ENCODE measurements around the gene BORCS5. TPM values are rescaled to one million over a fixed set of nuclear protein-coding genes. Genes with fewer than 3 reads are reported as not detected.
"Not testable (repeated sequence)": the region's sequence is repeated elsewhere in the genome, so short reads cannot be mapped to it uniquely, and the experiment has no call there.

The BORCS5 gene
- total RNA-seq, 1 donor from 2014 or later = 27.5 TPM

DNA sequence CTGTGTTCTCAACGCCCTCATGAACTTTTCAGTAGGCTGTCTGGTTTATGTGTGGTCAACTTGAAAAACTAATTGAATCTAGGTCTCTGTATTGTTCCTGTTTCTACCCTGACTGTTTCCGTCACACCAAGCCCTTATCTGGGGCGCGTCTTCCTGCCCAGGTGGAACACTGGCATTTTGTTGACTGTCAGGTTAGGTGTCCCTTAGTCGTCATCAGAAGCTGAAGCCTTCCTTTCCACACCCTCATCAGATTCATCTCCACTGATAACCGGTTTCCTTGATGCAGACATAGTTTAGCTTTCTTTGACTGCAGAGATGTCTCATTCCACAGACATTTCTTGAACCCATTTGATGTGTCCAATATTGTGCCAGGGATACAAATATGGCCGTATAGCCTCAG is 109.3 kb downstream of the BORCS5 start:
- DNase-seq = no peak

DNA sequence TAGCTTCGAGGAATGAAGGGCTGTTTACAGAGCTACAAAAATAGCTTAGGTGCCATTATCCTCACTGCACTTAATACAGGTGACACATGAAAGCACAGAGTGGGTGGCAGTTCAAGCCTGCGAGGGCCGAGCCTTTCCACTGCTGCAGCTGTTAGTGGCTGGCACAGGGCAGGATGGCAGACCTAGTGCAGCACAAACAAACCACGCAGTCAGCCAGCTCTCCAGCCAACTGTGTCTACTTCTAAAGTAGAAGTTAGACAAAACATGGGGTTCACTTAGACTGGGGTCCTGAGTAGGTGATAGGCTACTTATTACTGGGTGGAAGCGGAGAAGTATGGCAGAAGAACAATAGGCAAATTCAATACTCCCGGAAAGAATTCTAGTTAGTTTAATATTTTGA is 110.4 kb downstream of the BORCS5 start:
- no peak for DNase-seq

DNA sequence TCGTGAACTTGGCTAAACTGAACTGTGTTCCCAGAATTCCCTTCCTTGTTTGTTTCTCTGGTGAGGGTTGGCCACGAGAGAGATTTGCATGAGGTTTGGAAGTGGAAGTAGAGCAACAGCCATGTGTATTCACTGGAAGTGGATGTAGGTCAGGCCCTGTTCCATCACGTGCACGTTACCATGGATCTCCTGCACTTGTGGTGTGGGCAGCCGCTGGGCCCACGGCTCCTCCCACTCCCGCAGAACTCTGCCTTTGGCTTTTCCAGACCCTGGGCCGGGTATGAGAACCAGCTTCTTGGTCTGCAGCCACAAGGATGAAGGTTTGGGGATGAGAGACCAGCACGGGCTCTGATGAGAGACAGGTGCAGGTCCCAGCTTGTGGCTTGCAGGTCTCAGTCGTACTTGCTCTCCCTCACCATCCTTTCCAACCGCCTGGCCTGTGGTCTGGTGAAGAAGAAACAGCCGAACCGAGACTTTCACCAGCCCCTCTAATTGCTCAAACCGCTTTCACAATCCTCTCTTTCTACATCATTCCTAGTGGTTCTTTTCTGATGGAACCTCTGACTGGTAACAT is 110.9 kb downstream of the BORCS5 start:
- DNase-seq = no peak

DNA sequence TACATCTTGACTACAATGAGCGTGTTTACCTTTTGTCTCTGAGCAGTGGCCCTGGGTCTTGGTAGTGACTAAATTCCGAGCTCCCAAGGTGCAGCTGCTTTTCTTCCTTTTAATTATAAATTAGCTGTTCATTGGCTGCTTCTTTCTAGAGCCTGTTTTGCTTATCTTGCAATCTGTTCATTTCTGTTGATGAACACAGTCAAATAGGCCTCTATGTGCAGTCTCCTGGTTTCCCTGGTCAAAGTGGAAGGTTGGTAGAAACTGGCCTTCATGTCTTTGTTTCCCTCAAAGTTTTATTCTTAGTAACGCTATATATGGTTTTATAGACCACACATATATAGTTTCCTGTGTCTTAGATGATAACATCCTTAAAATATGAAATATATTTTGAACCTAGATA is 111.7 kb downstream of the BORCS5 start:
- DNase-seq = no peak

DNA sequence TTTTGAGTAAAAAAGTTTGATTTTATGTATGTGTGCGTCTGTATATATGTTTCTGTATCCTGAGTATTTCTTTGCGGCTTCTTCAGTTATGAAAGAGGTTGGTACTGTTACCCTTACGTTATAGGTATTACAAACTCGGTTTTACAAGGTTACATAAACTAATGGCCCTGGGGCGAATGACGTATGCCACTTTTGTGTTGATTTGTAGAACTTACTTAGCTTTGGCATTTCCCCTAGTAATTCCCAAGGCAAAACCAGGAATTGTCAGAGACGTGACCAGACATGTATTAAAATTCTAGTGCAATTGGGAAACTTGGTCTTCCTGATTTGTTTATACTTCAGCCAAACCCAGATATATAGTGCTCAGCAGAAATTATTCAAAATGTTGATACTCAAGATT is 112.5 kb downstream of the BORCS5 start:
- no peak for DNase-seq

DNA sequence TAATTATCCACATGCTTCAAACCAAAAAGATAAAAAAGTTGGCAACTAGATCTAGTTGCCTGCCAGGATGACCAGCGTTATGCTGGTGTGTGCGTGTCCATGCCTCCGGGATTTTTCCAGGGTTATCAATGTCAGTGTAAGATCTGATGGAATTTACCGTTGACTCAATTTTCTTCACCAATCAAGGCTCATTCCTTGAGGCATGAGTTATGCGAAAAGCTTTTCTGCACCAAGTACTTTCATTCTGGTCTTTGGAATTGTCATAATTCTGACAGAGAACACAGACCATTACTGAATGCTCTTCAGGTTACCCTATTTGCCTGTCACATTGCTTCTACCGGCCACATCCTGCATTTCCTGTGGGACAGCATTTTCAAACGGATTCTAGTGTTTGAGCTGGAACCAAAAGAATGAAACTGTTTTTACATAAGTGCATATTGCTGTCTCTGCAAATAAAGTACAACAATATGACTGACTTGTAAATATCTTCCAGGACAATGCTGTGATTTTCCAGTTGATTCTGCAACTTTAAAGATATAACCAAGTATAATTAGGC is 114.0 kb downstream of the BORCS5 start:
- no peak for DNase-seq

DNA sequence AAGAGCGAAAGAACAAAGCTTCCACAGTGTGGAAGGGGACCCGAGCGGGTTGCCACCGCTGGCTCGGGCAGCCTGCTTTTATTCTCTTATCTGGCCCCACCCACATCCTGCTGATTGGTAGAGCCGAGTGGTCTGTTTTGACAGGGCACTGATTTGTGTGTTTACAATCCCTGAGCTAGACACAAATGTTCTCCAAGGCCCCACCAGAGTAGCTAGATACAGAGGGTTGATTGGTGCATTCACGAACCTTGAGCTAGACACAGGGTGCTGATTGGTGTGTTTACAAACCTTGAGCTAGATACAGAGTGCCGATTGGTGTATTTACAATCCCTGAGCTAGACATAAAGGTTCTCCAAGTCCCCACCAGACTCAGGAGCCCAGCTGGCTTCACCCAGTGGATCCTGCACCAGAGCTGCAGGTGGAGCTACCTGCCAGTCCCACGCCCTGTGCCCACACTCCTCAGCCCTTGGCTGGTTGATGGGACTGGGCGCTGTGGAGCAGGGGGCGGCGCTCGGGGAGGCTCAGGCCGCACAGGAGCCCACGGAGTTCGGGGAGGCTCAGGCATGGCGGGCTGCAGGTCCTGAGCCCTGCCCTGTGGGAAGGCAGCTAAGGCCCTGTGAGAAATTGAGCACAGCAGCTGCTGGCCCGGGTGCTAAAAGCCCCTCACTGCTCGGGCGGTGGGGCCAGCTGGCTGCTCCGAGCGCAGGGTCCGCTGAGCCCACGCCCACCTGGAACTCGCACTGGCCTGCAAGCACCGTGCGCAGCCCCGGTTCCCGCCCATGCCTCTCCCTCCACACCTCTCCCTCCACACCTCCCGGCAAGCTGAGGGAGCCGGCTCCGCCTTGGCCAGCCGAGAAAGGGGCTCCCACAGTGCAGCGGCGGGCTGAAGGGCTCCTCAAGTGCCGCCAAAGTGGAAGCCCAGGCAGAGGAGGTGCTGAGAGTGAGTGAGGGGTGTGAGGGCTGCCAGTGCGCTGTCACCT is 115.4 kb downstream of the BORCS5 start:
- DNase-seq = not testable (repeated sequence)

DNA sequence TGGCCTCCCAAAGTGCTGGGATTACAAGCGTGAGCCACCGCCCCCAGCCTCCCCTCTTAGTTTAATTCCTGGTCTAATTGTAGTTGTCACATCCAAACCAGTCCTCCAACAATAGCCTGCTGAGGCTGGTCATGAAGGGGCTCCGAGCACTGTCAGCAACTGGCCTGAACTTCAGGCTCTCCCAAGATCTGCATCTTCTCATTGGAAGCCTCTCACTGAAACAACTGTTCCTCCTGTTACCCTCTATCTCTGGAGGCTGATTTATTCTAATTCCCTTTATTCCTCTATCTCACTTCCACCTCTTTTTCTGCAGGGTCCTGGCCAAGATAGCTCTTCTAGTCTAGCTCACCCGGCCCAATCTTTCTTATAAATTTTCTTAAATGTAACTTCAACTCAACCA is 116.3 kb downstream of the BORCS5 start:
- no peak for DNase-seq

DNA sequence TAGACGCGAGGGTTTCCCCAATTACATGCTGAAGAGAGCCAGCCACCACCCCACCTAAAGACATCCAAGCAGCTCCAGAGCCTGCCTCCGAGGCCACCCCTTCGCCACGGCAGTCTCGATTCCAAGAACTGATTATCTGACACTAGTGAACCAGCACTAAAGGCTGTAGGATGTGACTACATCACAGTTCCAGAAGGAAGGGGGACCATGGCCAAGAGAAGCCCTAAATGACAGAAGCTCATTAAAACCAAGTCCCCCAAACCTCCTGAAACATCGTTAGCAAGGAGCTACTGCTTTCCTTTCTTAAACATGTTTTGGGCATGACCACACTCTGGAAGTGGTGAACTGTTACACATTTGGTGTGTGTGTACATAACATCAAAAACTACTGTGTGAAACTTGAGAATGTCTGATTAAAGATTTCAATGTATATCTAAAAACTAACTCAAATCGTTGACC is 117.6 kb downstream of the BORCS5 start:
- no peak for DNase-seq

DNA sequence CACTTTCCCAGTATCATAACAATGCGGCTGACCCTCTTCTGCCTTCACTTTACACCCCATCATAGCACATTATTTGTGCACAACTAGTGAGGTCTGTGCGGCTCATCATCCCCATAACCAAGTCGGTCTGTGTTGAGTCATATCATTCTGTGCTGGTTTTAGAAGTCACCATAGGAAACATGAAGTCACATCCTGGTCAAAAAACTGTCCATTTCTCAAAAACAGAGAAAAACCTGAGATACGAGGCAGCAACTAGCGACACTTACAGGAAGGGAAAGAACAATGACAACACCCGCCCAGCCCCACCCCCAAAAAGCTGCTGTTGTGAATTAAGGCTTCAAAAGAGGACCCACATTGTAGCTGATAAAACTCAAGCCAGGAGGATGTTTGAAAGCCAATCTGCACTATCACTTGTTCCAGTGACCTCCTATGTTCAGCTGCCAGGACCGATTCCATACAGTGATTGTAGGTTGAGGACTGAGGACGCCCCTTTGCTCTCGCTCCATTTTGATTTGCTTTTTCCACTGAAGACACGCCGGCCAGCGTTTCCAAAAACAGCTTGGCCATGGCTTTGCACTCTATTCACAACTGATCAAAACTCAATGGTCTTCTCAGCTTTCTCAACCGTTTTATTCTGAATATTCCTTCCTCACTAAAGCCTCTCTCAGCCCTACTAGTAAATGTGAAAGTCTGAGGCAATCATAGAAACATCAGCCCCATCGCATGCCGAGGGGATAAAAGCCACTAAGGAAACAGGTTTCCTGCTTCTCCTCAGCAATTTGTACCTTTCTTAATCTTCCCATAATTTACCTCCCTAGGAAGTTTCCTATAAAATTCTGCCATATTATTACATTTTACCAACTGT is 118.3 kb downstream of the BORCS5 start:
- no peak for DNase-seq

DNA sequence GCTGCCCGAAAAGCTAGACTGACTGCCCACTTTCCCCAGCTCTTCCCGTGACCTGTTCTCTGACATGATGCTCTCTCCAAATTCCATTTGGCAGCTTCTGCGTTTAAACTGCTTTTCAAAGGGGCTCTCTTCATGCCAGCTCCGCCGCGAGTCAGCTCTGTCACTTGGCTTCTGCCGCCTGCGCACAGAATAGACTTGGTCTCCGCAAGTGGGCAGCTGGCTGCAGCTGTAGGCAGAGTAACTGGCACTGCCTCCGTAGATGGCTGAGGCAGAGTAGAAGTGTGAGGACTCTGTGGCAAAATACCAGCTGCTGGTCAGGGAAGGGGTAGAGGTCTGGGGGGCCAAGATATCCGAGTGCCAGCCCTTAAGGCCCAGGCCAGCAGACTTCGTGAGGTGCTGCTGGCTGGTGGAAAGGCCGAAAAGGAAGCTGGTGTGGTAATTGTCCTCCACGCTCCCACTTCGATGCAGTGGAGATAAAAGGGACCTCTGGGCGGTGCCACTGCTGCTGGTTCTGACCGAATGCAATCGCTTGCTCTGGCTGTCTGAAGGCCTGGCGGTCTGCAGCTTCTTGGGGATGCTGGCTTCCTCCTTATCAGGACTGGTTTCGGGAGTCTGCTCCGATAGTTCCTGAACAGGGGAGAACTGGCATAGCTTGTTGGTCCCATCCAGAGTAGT is 120.1 kb downstream of the BORCS5 start:
- DNase-seq = peak; percentile 82

DNA sequence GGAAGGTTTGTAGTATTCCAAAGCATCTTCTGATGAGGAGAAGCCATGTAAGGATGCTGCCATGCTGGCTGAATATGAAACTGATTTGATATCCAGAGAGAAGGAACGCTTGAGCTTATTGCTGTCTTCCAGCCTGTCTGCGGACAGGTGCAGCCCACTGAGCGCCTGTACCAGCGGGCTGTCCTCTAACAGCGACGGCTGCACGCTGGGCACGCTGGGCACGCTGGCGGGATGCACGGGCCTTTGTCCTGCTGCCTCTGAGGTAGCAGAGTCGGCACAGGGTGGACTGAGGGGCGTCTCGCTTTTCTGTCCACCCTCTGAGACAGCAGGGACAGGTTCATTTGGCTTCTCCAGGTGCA is 120.6 kb downstream of the BORCS5 start:
- DNase-seq = no peak

DNA sequence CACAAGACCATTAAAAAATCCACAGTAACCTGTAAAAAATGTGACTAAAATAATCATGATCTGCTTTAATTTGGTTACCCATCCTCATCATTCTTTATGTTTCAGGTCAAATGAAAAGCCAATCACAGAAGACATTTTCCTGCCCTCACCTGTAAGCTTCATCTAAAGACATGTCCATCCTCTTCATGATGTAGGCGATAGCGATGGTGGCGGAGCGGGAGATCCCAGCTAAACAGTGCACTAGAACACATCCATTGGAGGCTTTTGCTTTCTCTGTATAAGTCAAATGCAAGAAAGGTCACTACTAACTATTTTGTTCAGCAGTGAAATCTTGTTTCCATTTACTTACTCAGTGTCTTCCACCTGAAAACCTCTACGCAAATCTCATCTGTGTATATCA is 123.2 kb downstream of the BORCS5 start:
- no peak for DNase-seq

DNA sequence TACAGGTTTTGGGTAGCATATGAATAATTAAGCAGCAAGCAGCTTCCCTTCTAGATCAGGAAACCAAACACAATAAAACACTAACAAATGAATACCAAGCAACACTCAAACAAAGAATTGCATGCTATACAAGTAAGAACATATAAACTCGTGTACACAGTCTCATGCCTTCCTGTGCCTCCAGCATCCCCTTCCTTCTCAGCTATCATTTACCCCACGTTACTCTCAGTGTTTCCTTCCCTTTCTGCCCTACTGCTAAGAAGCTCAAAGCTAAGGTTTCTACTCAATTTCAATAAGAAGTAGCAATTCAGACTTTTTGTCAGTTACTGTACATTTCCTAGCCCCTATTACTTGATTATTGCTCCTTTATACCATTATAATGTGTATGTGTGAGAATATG is 124.8 kb downstream of the BORCS5 start:
- DNase-seq = no peak

DNA sequence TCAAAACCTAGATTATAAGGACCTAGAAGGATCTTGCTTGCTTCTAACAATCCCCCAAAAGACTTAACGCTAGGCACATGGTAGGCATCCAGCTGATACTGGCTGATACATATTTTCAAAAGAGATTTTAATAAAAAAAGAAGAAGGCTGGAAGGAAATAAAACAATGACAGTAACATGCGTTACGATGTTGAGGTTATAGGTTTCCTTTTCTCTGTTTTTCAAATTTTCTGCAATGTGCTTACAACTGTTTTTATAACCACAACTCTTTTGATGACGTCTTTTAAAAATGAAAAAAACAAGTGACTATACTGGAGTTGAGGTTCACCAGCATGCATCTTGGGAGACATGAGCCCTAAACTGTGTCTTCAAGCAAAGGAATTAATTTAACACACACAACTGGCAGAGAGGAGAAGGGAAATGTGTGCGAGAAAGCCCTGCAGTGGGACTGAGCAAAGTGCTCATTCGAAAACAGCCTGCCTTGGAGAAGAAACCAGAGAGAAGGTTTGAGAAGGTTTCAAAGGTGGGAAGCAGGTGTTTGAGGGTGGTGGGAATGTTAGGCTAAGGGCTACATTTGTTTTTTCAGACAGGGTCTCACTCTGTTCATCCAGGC is 125.4 kb downstream of the BORCS5 start:
- DNase-seq = no peak

DNA sequence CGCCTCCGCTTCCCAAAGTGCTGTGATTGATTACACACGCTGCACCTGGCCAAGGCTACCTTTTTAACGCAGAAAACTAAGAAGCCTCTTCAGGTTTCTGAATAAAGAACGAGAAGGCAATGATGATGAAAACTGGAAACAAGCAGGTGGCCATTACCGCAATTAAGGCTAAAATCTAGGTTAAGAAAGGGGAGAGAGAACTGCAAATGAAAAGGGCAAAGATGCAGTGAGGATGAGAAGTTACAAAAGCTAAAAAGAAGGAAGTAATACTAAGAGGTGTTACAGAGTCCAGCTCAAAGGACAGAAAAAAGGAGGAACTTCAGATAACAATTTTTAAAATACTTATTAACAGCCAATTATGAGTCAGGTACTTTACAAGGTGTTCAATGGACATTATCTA is 126.1 kb downstream of the BORCS5 start:
- DNase-seq = no peak

DNA sequence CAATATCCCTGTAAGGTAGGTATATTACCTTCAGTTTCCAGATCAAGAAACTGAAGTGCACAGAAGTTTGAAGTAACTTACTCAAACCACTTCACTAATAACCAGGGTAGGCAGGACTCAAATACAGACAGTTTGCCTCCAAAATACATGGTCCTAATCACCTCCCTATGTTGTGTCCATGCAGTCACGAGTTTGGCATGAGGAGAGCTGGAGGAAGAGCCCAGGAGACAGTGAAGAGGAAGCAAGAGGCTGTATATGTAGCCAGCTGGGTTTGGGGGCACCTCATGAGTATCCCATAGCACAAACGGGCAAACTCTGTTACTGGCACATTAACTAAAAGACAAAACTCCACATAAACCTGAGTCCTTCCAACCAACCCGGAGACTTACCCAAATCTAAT is 126.6 kb downstream of the BORCS5 start:
- DNase-seq = no peak

DNA sequence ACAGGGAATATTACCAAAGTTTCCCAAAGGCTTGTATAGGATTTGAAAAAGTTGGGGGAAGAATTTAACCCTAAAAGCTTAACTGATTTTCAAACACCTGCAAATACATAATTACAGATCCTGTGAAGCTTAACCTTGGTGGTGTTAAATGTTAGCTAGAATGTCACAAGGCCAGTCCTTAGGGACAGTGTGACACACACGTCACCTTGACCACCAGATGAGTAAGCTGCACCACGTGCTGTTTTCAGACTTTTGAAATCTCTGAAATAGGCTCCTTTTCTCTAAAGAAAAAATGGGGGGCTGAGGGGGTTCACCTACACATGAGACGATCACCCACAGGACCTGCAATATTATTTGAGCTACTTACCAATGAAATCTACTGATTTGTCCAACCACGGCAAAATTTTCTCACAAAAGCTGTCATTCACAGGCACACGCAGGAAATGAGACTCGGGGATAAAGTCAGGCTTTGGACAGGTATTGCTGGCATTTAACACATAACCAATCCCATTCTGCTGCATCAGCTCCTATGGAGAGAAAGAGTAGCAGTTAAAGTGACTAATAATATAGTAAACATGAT is 129.9 kb downstream of the BORCS5 start:
- no peak for DNase-seq

DNA sequence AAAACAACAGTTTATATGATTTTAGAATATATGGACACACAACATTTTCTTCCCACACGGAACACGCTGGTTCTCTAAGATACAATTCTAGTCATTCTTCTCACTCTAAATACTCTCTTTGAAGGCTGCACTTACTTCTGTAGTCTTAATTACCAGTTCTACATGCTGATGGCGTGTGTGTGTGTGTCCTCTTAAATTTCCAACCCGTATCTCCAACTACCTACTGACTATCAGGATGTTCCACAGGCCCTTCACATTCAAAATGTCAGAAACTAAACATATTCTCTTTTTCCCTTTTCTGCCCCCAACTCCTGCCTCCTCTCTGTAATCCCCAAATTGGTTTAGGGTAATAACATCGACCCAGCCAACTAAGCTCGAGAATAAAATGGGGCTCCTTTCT is 130.6 kb downstream of the BORCS5 start:
- DNase-seq = no peak

DNA sequence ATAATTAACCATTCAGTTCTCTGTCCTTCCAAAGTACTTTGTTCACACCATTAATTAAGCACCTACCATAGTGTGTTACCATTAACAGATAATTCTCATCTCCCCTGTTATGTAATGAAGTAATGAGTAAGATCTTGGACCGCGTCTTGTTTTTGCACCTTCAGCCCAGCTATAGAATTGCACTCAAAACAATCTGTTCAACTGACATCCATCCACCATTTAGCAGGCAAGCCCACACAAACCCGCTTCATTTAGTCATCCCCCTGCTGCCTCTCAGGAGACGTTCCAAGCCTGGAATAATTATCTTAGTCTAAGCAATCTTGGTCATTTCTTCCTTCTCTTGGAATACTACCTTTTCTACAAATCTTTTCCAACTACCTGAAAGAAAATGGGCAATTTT is 131.4 kb downstream of the BORCS5 start:
- DNase-seq = peak; percentile 27
